DND-41 (cell line): ENCODE results near the gene OGG1.

Experiments
- CTCF ChIP-seq: IDR thresholded peaks from 2 replicates; pipeline ENCODE4 v1.5.1; 2012; ENCODE audit warnings: borderline replicate concordance, low read length, moderate library complexity, mild to moderate bottlenecking; ENCODE audit not compliant: poor library complexity, severe bottlenecking; ENCODE audit errors: extremely low read depth
- EZH2 ChIP-seq: IDR thresholded peaks from 3 replicates; pipeline ENCODE4 v1.6.1; 2012; ENCODE audit warnings: borderline replicate concordance, low read depth, mild to moderate bottlenecking, moderate library complexity, low read length, inconsistent platforms; ENCODE audit not compliant: severe bottlenecking

- TF ChIP-seq CTCF: no peak
- no peak for TF ChIP-seq EZH2
Observed at GRCh38 chr3:9742560-9742959, 7.2 kb upstream of the OGG1 start.
